K562 (cell line): ENCODE results near the gene FAM107B.

Source experiments
- CTCF ChIP-seq, 3 experiments: IDR thresholded peaks in 2 of 3; conservative IDR thresholded peaks in 1 of 3; 2 replicates each; pipeline ENCODE4 v1.5.1; 2011 to 2012; ENCODE audit warnings: low read length in 3 of 3, mild to moderate bottlenecking in 3 of 3, control low read depth in 2 of 3, improper control_type of control experiment in 1 of 3, inconsistent platforms in 1 of 3, low read depth in 1 of 3, mixed read lengths in 1 of 3, moderate library complexity in 1 of 3; ENCODE audit not compliant: insufficient read depth in 2 of 3
- ELF2 ChIP-seq: fragments of 250-450 bp; sonication (Bioruptor Pico); IDR thresholded peaks from 2 replicates; pipeline ENCODE4 v1.5.0; 2021; ENCODE audit warnings: mild to moderate bottlenecking
- EP300 ChIP-seq: IDR thresholded peaks from 2 replicates; pipeline ENCODE4 v1.6.1; 2012; ENCODE audit warnings: low read length, improper control_type of control experiment
- FOS ChIP-seq: IDR thresholded peaks from 3 replicates; pipeline ENCODE4 v1.6.1; 2011; ENCODE audit not compliant: insufficient read length; ENCODE audit errors: extremely low read depth
- MAFG ChIP-seq: fragments of 450-650 bp; conservative IDR thresholded peaks from 2 replicates; pipeline ENCODE4 v1.6.1; 2016; ENCODE audit warnings: missing genetic modification characterization, missing compliant biosample characterization
- ZFP30 ChIP-seq: fragments of 250-450 bp; sonication (Bioruptor Pico); IDR thresholded peaks from 2 replicates; pipeline ENCODE4 v1.8.0; 2022; ENCODE audit warnings: moderate library complexity, mild to moderate bottlenecking, inconsistent platforms, borderline replicate concordance
- ZNF224 ChIP-seq: sonication (generic); formaldehyde crosslinking; IDR thresholded peaks from 2 replicates; pipeline ENCODE4 v1.8.0; 2022; ENCODE audit warnings: mild to moderate bottlenecking, missing genetic modification reagents
- ZNF263 ChIP-seq: sonication (generic); formaldehyde crosslinking; IDR thresholded peaks from 2 replicates; pipeline ENCODE4 v1.8.0; 2022; ENCODE audit warnings: mild to moderate bottlenecking, missing genetic modification reagents, borderline replicate concordance

DNA sequence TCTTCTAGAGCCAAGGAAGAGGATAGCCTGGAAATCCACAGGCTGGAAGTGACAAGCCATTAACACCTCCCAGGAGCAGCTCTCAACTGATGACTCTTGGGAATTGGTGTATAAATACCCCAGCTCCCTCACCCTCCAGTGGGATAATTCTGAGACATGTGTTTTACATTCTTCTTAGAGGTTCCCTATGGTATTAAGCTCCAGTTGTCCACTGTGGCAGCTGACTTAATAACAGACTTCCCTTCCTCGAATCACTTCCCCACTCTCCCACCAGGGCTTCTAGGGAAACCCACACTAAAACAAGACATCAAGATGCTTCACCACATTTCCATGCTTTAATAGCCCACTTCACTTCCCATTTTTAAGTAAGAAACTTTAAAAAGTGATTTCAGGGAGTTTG, 47.2 kb downstream of the FAM107B start:
- TF ChIP-seq CTCF (IDR thresholded peaks at IDR 0.05 in 2 of 3, conservative IDR thresholded peaks at IDR 0.05 in 1 of 3; ENCODE audit: insufficient read depth in 2 of 3, low read depth in 1 of 3, low read length in 3 of 3): no peak
- no peak for TF ChIP-seq ELF2
- no peak for TF ChIP-seq MAFG (tag)
- no peak for TF ChIP-seq EP300
- TF ChIP-seq ZNF224 (CRISPR knock-in tag): no peak
- no peak for TF ChIP-seq ZNF263 (CRISPR knock-in tag)
- no peak for TF ChIP-seq ZFP30 (CRISPR knock-in tag)
- no peak for TF ChIP-seq FOS
